ENCODE results near the gene CCNL2. TPM values are rescaled to one million over a fixed set of nuclear protein-coding genes. Genes with fewer than 3 reads are reported as not detected.

CCNL2 gene
- total RNA-seq, 1 donor from 2014 or later, result 138 TPM

DNA sequence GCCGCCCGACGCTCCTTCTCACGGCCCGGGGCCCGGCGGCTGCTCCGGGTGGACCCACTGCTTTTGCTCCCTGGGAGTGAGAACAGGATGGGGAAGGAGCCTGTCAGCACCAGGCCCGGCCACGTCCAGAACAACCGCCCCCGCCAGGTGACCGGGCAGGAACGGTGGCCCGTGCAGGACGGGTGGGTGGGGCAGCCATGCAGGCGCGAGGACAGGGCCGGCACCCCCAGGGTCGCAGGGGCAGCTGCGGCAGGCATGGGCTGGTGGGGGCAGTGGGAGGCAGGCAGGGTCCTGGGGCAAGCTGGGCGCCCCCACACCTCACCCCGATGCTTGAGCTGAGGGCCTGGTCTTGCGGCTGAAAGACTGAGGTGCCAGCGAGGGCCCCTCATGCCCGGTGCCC is 62.7 kb downstream of the CCNL2 start:
- no peaks in the 10 kb centered on the region for H3K27me3 Mint-ChIP-seq (ENCODE audit: insufficient read depth)
- intact Hi-C loops (cut with micrococcal nuclease), result no loop called here
- H3K27ac Mint-ChIP-seq, result no peak overlapping the region
- H3K36me3 Mint-ChIP-seq (ENCODE audit: low read depth), result peaks cover 10% of the 10 kb centered on the region
- DNase-seq (ENCODE audit: low spot score), result no peak
- no peaks in the 10 kb centered on the region for H3K9me3 Mint-ChIP-seq
- no peak overlapping the region for H3K4me3 Mint-ChIP-seq
- no peaks in the 10 kb centered on the region for H3K4me1 Mint-ChIP-seq (ENCODE audit: low read depth)

DNA sequence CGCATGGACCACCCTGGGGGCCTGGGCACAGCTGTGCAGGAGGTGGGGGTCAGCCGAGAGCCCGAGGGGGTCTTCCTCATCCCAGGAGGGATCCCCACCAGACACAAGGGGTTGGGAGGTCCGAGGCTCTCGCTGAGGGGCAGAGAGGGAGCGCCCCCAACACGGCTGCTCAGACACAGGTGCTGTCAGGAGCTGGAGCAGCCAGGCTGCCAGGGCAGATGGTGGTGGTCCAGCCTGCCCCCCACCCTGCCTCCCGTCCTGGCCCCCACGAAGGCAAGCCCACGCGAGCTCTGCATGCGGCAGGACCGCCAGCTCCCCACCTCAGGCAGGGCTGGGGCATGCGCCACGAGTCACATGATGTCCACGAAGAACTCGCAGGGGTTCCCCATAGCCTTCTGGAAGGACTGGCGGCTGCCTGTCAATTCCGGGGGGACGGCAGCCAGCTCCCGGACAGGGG is 63.3 kb downstream of the CCNL2 start:
- DNase-seq (ENCODE audit: low spot score), result no peak
- peaks cover 4% of the 10 kb centered on the region for H3K36me3 Mint-ChIP-seq (ENCODE audit: low read depth)
- no peaks in the 10 kb centered on the region for H3K27me3 Mint-ChIP-seq (ENCODE audit: insufficient read depth)
- no peak overlapping the region for H3K27ac Mint-ChIP-seq
- intact Hi-C loops (cut with micrococcal nuclease), result no loop called here
- no peaks in the 10 kb centered on the region for H3K4me1 Mint-ChIP-seq (ENCODE audit: low read depth)
- H3K9me3 Mint-ChIP-seq, result no peaks in the 10 kb centered on the region
- H3K4me3 Mint-ChIP-seq, result no peak overlapping the region

Other genes starting within 250 kb of the CCNL2 start
- 0.10 and 0.15 TPM in 2 replicates for gene TTLL10, start 225.5 kb downstream of the CCNL2 start, total RNA-seq
- gene TNFRSF18, start 192.7 kb downstream of the CCNL2 start, total RNA-seq, result 350 and 356 TPM in 2 replicates
- gene TNFRSF4, start 185.2 kb downstream of the CCNL2 start, total RNA-seq, result 788 and 811 TPM in 2 replicates
- gene SDF4, start 167.3 kb downstream of the CCNL2 start, total RNA-seq, result 202 TPM in 2 replicates
- 45.9 and 46.3 TPM in 2 replicates for gene B3GALT6, start 167.1 kb downstream of the CCNL2 start, total RNA-seq
- gene C1QTNF12, start 152.6 kb downstream of the CCNL2 start, total RNA-seq, result 2.2 and 4.1 TPM in 2 replicates
- gene UBE2J2, start 125.5 kb downstream of the CCNL2 start, total RNA-seq, result 95.6 and 99.5 TPM in 2 replicates
- gene SCNN1D, start 118.9 kb downstream of the CCNL2 start, total RNA-seq, result 2.5 TPM in 2 replicates
- 47.7 and 55.1 TPM in 2 replicates for gene ACAP3, start 91.4 kb downstream of the CCNL2 start, total RNA-seq
- 34.6 and 36.8 TPM in 2 replicates for gene PUSL1, start 90.7 kb downstream of the CCNL2 start, total RNA-seq
- gene INTS11, start 74.7 kb downstream of the CCNL2 start, total RNA-seq, result 144 and 147 TPM in 2 replicates
- gene CPTP, start 74.5 kb downstream of the CCNL2 start, total RNA-seq, result 13.6 and 14.6 TPM in 2 replicates
- gene TAS1R3, start 68.1 kb downstream of the CCNL2 start, total RNA-seq, result 0.22 and 0.34 TPM in 2 replicates
- 66.5 and 72.2 TPM in 2 replicates for gene DVL1, start 49.9 kb downstream of the CCNL2 start, total RNA-seq
- 0.18 and 0.20 TPM in 2 replicates for gene MXRA8, start 40.8 kb downstream of the CCNL2 start, total RNA-seq
- 147 and 148 TPM in 2 replicates for gene AURKAIP1, start 24.1 kb downstream of the CCNL2 start, total RNA-seq
- gene MRPL20, start 8.0 kb upstream of the CCNL2 start, total RNA-seq, result 184 and 205 TPM in 2 replicates
- 0.10 TPM in 1 of 2 replicates, not detected in the other for gene ANKRD65, start 21.9 kb upstream of the CCNL2 start, total RNA-seq
- 5.5 and 5.8 TPM in 2 replicates for gene VWA1, start 36.4 kb upstream of the CCNL2 start, total RNA-seq
- gene ATAD3C, start 50.4 kb upstream of the CCNL2 start, total RNA-seq, result 0.57 and 1.0 TPM in 2 replicates
- gene ATAD3B, start 72.4 kb upstream of the CCNL2 start, total RNA-seq, result 106 and 113 TPM in 2 replicates
- 108 TPM in 2 replicates for gene ATAD3A, start 112.8 kb upstream of the CCNL2 start, total RNA-seq
- gene TMEM240, start 141.3 kb upstream of the CCNL2 start, total RNA-seq, result 0.41 and 1.0 TPM in 2 replicates
- gene SSU72, start 175.5 kb upstream of the CCNL2 start, total RNA-seq, result 135 and 137 TPM in 2 replicates
- 14.6 and 14.9 TPM in 2 replicates for gene FNDC10, start 200.8 kb upstream of the CCNL2 start, total RNA-seq
- 29.5 and 32.8 TPM in 2 replicates for gene MIB2, start 216.2 kb upstream of the CCNL2 start, total RNA-seq
- 0.49 and 0.93 TPM in 2 replicates for gene MMP23B, start 232.8 kb upstream of the CCNL2 start, total RNA-seq